ENCODE data around the gene RNF157.
A peak's percentile ranks its signal among the peaks of the same experiment; 100 is the strongest.

The RNF157 gene

GRCh38 chr17:76102944-76103273 is 137.4 kb downstream of the RNF157 start:
- peaks cover 20 to 27% of the 10 kb centered on the region in 2 donors for H3K4me1 Mint-ChIP-seq (ENCODE audit: low read depth in 2 of 2)
- DNase-seq: no peak
- no peaks in the 10 kb centered on the region for H3K27me3 Mint-ChIP-seq
- peak overlapping the region; percentile 95 to 98 for H3K27ac Mint-ChIP-seq
- ATAC-seq (replicated peaks): no peak
- H3K4me3 Mint-ChIP-seq: peak overlapping the region; percentile 94 to 99
- no peaks in the 10 kb centered on the region for H3K9me3 Mint-ChIP-seq
- H3K36me3 Mint-ChIP-seq (ENCODE audit: insufficient read depth): peaks cover 40% of the 10 kb centered on the region

GRCh38 chr17:76097716-76098295 is 142.5 kb downstream of the RNF157 start:
- H3K27ac Mint-ChIP-seq: no peak overlapping the region
- H3K36me3 Mint-ChIP-seq (ENCODE audit: insufficient read depth): peaks cover 79% of the 10 kb centered on the region
- no peak for ATAC-seq (replicated peaks)

GRCh38 chr17:76095943-76096342 is 144.3 kb downstream of the RNF157 start:
- H3K27ac Mint-ChIP-seq: no peak overlapping the region
- peaks cover 6 to 10% of the 10 kb centered on the region in 2 donors for H3K4me1 Mint-ChIP-seq (ENCODE audit: low read depth in 2 of 2)
- H3K36me3 Mint-ChIP-seq (ENCODE audit: insufficient read depth): peaks cover 84% of the 10 kb centered on the region
- H3K9me3 Mint-ChIP-seq: no peaks in the 10 kb centered on the region
- H3K27me3 Mint-ChIP-seq: no peaks in the 10 kb centered on the region
- ATAC-seq (replicated peaks) (no peak), DNase-seq (no peak)
- H3K4me3 Mint-ChIP-seq: no peak overlapping the region

More at GRCh38 chr17:76097716-76098295, 142.5 kb downstream of the RNF157 start:
- peaks cover 12 to 23% of the 10 kb centered on the region in 2 donors for H3K4me1 Mint-ChIP-seq (ENCODE audit: low read depth in 2 of 2)
- no peak overlapping the region for H3K4me3 Mint-ChIP-seq
- DNase-seq: no peak
- no peaks in the 10 kb centered on the region for H3K27me3 Mint-ChIP-seq
- H3K9me3 Mint-ChIP-seq: no peaks in the 10 kb centered on the region

- H3K36me3 Mint-ChIP-seq (ENCODE audit: insufficient read depth): peaks cover 77% of the 10 kb centered on the region
- no peaks in the 10 kb centered on the region for H3K27me3 Mint-ChIP-seq
- DNase-seq (no peak), ATAC-seq (replicated peaks) (no peak)
- peaks cover 4 to 6% of the 10 kb centered on the region in 2 donors for H3K4me1 Mint-ChIP-seq (ENCODE audit: low read depth in 2 of 2)
- peak overlapping the region; percentile 23 to 38 for H3K27ac Mint-ChIP-seq
- no peaks in the 10 kb centered on the region for H3K9me3 Mint-ChIP-seq
- no peak overlapping the region for H3K4me3 Mint-ChIP-seq
Measured at GRCh38 chr17:76094046-76094445, 146.2 kb downstream of the RNF157 start.

GRCh38 chr17:76092526-76093413 is 147.5 kb downstream of the RNF157 start:
- Mint-ChIP-seq H3K36me3 (ENCODE audit: insufficient read depth) (peaks cover 64% of the 10 kb centered on the region), H3K9me3 (no peaks in the 10 kb centered on the region), H3K4me1 (ENCODE audit: low read depth in 2 of 2) (peaks cover 4 to 6% of the 10 kb centered on the region in 2 donors), H3K4me3 (no peak overlapping the region), H3K27me3 (no peaks in the 10 kb centered on the region), H3K27ac (no peak overlapping the region)
- no peak for DNase-seq
- ATAC-seq (replicated peaks): no peak

Measured in effector memory CD8-positive, alpha-beta T cell (primary cell).